ENCODE measurements around the gene ADAMTS8.

GRCh38 chr11:130457623-130458409 is 29.4 kb upstream of the ADAMTS8 start:
- TF ChIP-seq POLR2A (IDR thresholded peaks at IDR 0.05) = no peak
- no peak for TF ChIP-seq CTCF (IDR thresholded peaks at IDR 0.05 in 8 of 11, conservative IDR thresholded peaks at IDR 0.05 in 3 of 11)

Data from spleen (tissue), 7 donors.